Hepatocyte (in vitro differentiated cells): ENCODE data around the gene STOM. TPM values are rescaled to one million over a fixed set of nuclear protein-coding genes. Genes with fewer than 3 reads are reported as not detected.

Experiments
- DNase-seq: peaks from one replicate; pipeline ENCODE4 v3.0.0-alpha.2; 2016; ENCODE audit warnings: low spot score
- H2AFZ ChIP-seq: fragments of 200-600 bp; sonication (generic); 2 replicates; pipeline ENCODE4 v1.6.0; 2016; ENCODE audit warnings: antibody characterized with exemption, mild to moderate bottlenecking
- H3K27ac ChIP-seq: fragments of 200-600 bp; sonication (generic); 2 replicates; pipeline ENCODE4 v1.5.1; 2016; ENCODE audit warnings: mild to moderate bottlenecking
- H3K27me3 ChIP-seq: fragments of 200-600 bp; sonication (generic); 2 replicates; pipeline ENCODE4 v1.6.1; 2016
- H3K36me3 ChIP-seq: fragments of 200-600 bp; sonication (generic); replicated peaks from 2 replicates; pipeline ENCODE4 v1.5.1; 2016; ENCODE audit warnings: low read depth; ENCODE audit not compliant: insufficient read depth
- H3K4me1 ChIP-seq: fragments of 200-600 bp; sonication (generic); 2 replicates; pipeline ENCODE4 v1.5.1; 2016; ENCODE audit warnings: mild to moderate bottlenecking, moderate library complexity; ENCODE audit not compliant: insufficient read depth
- H3K4me2 ChIP-seq: fragments of 200-600 bp; sonication (generic); 2 replicates; pipeline ENCODE4 v1.6.0; 2016
- H3K4me3 ChIP-seq: fragments of 200-600 bp; sonication (generic); 2 replicates; pipeline ENCODE4 v1.5.1; 2016; ENCODE audit warnings: mild to moderate bottlenecking
- H3K79me2 ChIP-seq: fragments of 200-600 bp; sonication (generic); 2 replicates; pipeline ENCODE4 v1.6.0; 2017; ENCODE audit warnings: mild to moderate bottlenecking
- H3K9me2 ChIP-seq: fragments of 200-600 bp; sonication (generic); replicated peaks from 2 replicates; pipeline ENCODE4 v1.6.0; 2017; ENCODE audit warnings: mild to moderate bottlenecking; ENCODE audit not compliant: insufficient read depth
- H3K9me3 ChIP-seq: fragments of 200-600 bp; sonication (generic); 2 replicates; pipeline ENCODE4 v1.5.1; 2016; ENCODE audit warnings: low read depth, mild to moderate bottlenecking
- H4K20me1 ChIP-seq: fragments of 200-600 bp; sonication (generic); 2 replicates; pipeline ENCODE4 v1.6.0; 2016; ENCODE audit warnings: mild to moderate bottlenecking; ENCODE audit not compliant: insufficient read depth, poor library complexity, severe bottlenecking
- CTCF ChIP-seq: fragments of 200-600 bp; sonication (generic); IDR thresholded peaks from 2 replicates; pipeline ENCODE4 v1.5.1; 2016; ENCODE audit warnings: antibody characterized with exemption, mild to moderate bottlenecking; ENCODE audit not compliant: poor library complexity
- EZH2 ChIP-seq: fragments of 200-600 bp; sonication (generic); IDR thresholded peaks from 2 replicates; pipeline ENCODE4 v1.6.1; 2016; ENCODE audit warnings: antibody characterized with exemption, mild to moderate bottlenecking, borderline replicate concordance
- EZH2phosphoT487 ChIP-seq: fragments of 200-600 bp; sonication (generic); IDR thresholded peaks from one replicate; pipeline ENCODE4 v1.6.1; 2018; ENCODE audit warnings: antibody characterized with exemption, mild to moderate bottlenecking, low read depth, moderate library complexity; ENCODE audit not compliant: unreplicated experiment, severe bottlenecking
- WGBS: methylation state at CpG from one replicate; pipeline ENCODE4 v1.1.6; 2016; ENCODE audit warnings: low lambda C conversion rate; ENCODE audit errors: missing lambda C conversion rate; 5-methylcytosine and 5-hydroxymethylcytosine counted together
- polyA plus RNA-seq: library from polyadenylated mRNA; unstranded; fragments of >200 nt; fragmentation: Nextera tagmentation; extraction: Ambion mirVana; gene quantifications from 2 replicates; pipeline ENCODE4 v1.2.1, GENCODE V29; 2016
- total RNA-seq: library from RNA; depleted of rRNA; stranded (reverse); fragments of >200 nt; gene quantifications from 2 replicates; pipeline ENCODE4 v1.2.3, GENCODE V29; 2014

Gene STOM
- total and polyA plus RNA-seq, 2 experiments from 2014 or later: 85.5 to 130 TPM

GRCh38 chr9:121301881-121302286, 68.2 kb downstream of the STOM start:
- no peak for DNase-seq
- Histone ChIP-seq H3K4me3 (no peak overlapping the region), H4K20me1 (no peaks in the 10 kb centered on the region), H3K9me3 (no peaks in the 10 kb centered on the region), H3K27me3 (no peaks in the 10 kb centered on the region), H3K4me1 (peaks cover 25% of the 10 kb centered on the region), H3K36me3 (no peaks in the 10 kb centered on the region), H3K79me2 (peaks cover 8% of the 10 kb centered on the region), H3K4me2 (no peak overlapping the region), H3K27ac (no peak overlapping the region), H2AFZ (no peak overlapping the region), H3K9me2 (no peaks in the 10 kb centered on the region)
- TF ChIP-seq EZH2: no peak
- no peak for TF ChIP-seq EZH2phosphoT487
- TF ChIP-seq CTCF: no peak
- WGBS: 99% methylated on average over 11 of the region's 11 CpGs

GRCh38 chr9:121300283-121301119, 69.5 kb downstream of the STOM start:
- H3K36me3 ChIP-seq: no peaks in the 10 kb centered on the region
- peak overlapping the region; percentile 75 for H3K27ac ChIP-seq
- WGBS: 67% methylated on average over 13 of the region's 13 CpGs
- H3K79me2 ChIP-seq: peaks cover 14% of the 10 kb centered on the region
- H3K4me2 ChIP-seq: peak overlapping the region; percentile 95
- no peaks in the 10 kb centered on the region for H4K20me1 ChIP-seq
- peak overlapping the region; percentile 7 for H2AFZ ChIP-seq
- H3K9me3 ChIP-seq: no peaks in the 10 kb centered on the region
- TF ChIP-seq EZH2phosphoT487 (no peak), EZH2 (no peak), CTCF (no peak)
- H3K4me3 ChIP-seq: peak overlapping the region; percentile 24
- H3K27me3 ChIP-seq: no peaks in the 10 kb centered on the region
- peaks cover 33% of the 10 kb centered on the region for H3K4me1 ChIP-seq
- H3K9me2 ChIP-seq: no peaks in the 10 kb centered on the region
- DNase-seq: no peak

GRCh38 chr9:121299467-121300282, 70.4 kb downstream of the STOM start:
- Histone ChIP-seq H3K27me3 (no peaks in the 10 kb centered on the region), H3K9me2 (no peaks in the 10 kb centered on the region), H4K20me1 (no peaks in the 10 kb centered on the region), H3K9me3 (no peaks in the 10 kb centered on the region), H3K79me2 (peaks cover 14% of the 10 kb centered on the region), H3K4me1 (peaks cover 34% of the 10 kb centered on the region), H2AFZ (peak overlapping the region; percentile 7), H3K4me3 (peak overlapping the region; percentile 24), H3K36me3 (no peaks in the 10 kb centered on the region), H3K27ac (peak overlapping the region; percentile 75), H3K4me2 (peak overlapping the region; percentile 95)
- WGBS: 4% methylated on average over 55 of the region's 74 CpGs
- peak; percentile 61 for DNase-seq
- no peak for TF ChIP-seq EZH2
